Heart left ventricle (tissue), 16 donors: Measurements from ENCODE around the gene SCN8A. TPM values are rescaled to one million over a fixed set of nuclear protein-coding genes. Genes with fewer than 3 reads are reported as not detected.
"Not testable (repeated sequence)": the region's sequence is repeated elsewhere in the genome, so short reads cannot be mapped to it uniquely, and the experiment has no call there.

Experiments used
- ATAC-seq, 4 donors: fragments of 200-7000 bp; cut with Tn5 transposase; one replicate each; pipeline ENCODE4 v1.9.1; 2020 to 2022; ENCODE audit warnings: moderate library complexity in 4 of 4, mild to moderate bottlenecking in 3 of 4, moderate number of reproducible peaks in 1 of 4
- DNase-seq, 5 donors: peaks; one replicate each; pipeline ENCODE4 v3.0.0-alpha.2; 2020
- H3K27ac ChIP-seq, 12 donors: fragments of 200-600 bp; sonication (generic) in 4 of 12; one replicate each; pipeline versions ENCODE4 v1.5.0 to v1.8.0; 2016 to 2022; ENCODE audit warnings: mild to moderate bottlenecking in 2 of 12
- H3K27me3 ChIP-seq, 9 donors: fragments of 200-600 bp; sonication (generic) in 2 of 9; one replicate each; pipeline versions ENCODE4 v1.5.1 to v1.8.0; 2016 to 2022; ENCODE audit warnings: mild to moderate bottlenecking in 3 of 9
- H3K36me3 ChIP-seq, 9 donors: fragments of 200-600 bp; sonication (generic) in 2 of 9; one replicate each; pipeline versions ENCODE4 v1.5.0 to v1.8.0; 2018 to 2022; ENCODE audit warnings: mild to moderate bottlenecking in 2 of 9
- H3K4me1 ChIP-seq, 12 donors: fragments of 200-600 bp; sonication (generic) in 4 of 12; one replicate each; pipeline versions ENCODE4 v1.5.0 to v1.8.0; 2016 to 2022; ENCODE audit warnings: mild to moderate bottlenecking in 3 of 12
- H3K4me3 ChIP-seq, 12 donors: fragments of 200-600 bp; sonication (generic) in 4 of 12; one replicate each; pipeline versions ENCODE4 v1.5.0 to v1.8.0; 2017 to 2022; ENCODE audit warnings: mild to moderate bottlenecking in 9 of 12, moderate library complexity in 4 of 12
- H3K9me3 ChIP-seq, 12 donors: fragments of 200-600 bp; sonication (generic) in 4 of 12; one replicate each; pipeline versions ENCODE4 v1.5.0 to v1.8.0; 2016 to 2022; ENCODE audit warnings: mild to moderate bottlenecking in 1 of 12
- POLR2A ChIP-seq, 2 donors: fragments of 450-650 bp; IDR thresholded peaks; one replicate each; pipeline ENCODE4 v1.6.1; 2017; ENCODE audit warnings: antibody characterized with exemption in 2 of 2, mild to moderate bottlenecking in 2 of 2, moderate library complexity in 2 of 2
- WGBS, 4 donors: extraction: QIAGEN DNeasy Blood & Tissue Kit in 2 of 4; methylation state at CpG; one replicate each; pipeline versions ENCODE4 v1.1.5 to v1.1.7; 2013 to 2018; 5-methylcytosine and 5-hydroxymethylcytosine counted together
- intact Hi-C, 10 donors: fragments of 100-400 bp; cut with DNase I; formaldehyde crosslinking; loops; one replicate each; pipeline versions ENCODE4 v1.11.1 to v1.14.2; 2022
- polyA plus RNA-seq, 2 donors: library from polyadenylated mRNA; stranded (reverse); fragments of 200-250 nt; gene quantifications; one replicate each; pipeline ENCODE4 v1.2.3, GENCODE V29; 2013
- total RNA-seq, 9 donors: library from RNA; depleted of rRNA in 2 of 9; stranded (reverse); fragments of >200 nt in 2 of 9; fragmentation: NEBNext Ultra II Directional in 3 of 9; extraction: Animal tissue kit (Norgen Biotek cat#: 25700) in 3 of 9; gene quantifications; one replicate each; pipeline versions ENCODE4 v1.1.0 to v1.2.4, GENCODE V29; 2016 to 2023
- TF ChIP-seq, protein P1 (sequence below), 12 donors: fragments of 200-600 bp; sonication (generic) in 4 of 12; IDR thresholded peaks; one replicate each; pipeline versions ENCODE4 v1.5.0 to v1.8.0; 2018 to 2022; ENCODE audit warnings: antibody characterized with exemption in 12 of 12, mild to moderate bottlenecking in 5 of 12
- donor health status: ischemic (EF 13 %, LVEDD 7.1; RV severe dilation, severe dysfunction).
- donor health status: healthy with polysubstance abuse.
- donor health status: DM: no; HTN: yes; CAD: no.
- donor health status: DM: no; HTN: no; CAD: no.
- donor health status: ischemic (EF 25% LVEDD 6.9; RV normal size, moderate dysfunction).
- donor health status: ischemic (EF 25% LVEDD 5.7; RV mildly dilated, moderate dysfunction).
- donor health status: healthy.
- donor health status: DM: yes; HTN: yes; CAD: no.
- donor health status: ischemic (EF 35%, LVEDD 5.7; RV mildly dilated, moderate dysfunction).
- donor health status: nonischemic (EF 11% LVEDD 7.7; RV severe dilation, severe dysfunction).
- donor health status: DM: yes; HTN: yes; CAD: no.
- donor health status: PGD.
- donor health status: ischemic (EF 29% LVEDD 5.4; RV normal size, mild dysfunction).
- donor health status: nonischemic (EF 23%, LVEDD 6.1; RV moderate dilation, normal function).

SCN8A gene
- total and polyA plus RNA-seq, 11 donors = 0.17 to 0.97 (median 0.32) TPM

GRCh38 chr12:51549637-51550036 is 41.4 kb upstream of the SCN8A start:
- WGBS, 4 donors = 85 to 88% (median 87%) methylated on average over 8 of the region's 8 CpGs
- intact Hi-C loops = no loop called here
- peaks cover 0 to 8% (median 0%) of the 10 kb centered on the region in 12 donors for H3K9me3 ChIP-seq
- no peaks in the 10 kb centered on the region for H3K4me1 ChIP-seq
- no peak for ATAC-seq
- H3K27me3 ChIP-seq = peaks cover 0 to 19% (median 4%) of the 10 kb centered on the region in 9 donors
- no peak overlapping the region for H3K27ac ChIP-seq
- TF ChIP-seq, protein P1, sequence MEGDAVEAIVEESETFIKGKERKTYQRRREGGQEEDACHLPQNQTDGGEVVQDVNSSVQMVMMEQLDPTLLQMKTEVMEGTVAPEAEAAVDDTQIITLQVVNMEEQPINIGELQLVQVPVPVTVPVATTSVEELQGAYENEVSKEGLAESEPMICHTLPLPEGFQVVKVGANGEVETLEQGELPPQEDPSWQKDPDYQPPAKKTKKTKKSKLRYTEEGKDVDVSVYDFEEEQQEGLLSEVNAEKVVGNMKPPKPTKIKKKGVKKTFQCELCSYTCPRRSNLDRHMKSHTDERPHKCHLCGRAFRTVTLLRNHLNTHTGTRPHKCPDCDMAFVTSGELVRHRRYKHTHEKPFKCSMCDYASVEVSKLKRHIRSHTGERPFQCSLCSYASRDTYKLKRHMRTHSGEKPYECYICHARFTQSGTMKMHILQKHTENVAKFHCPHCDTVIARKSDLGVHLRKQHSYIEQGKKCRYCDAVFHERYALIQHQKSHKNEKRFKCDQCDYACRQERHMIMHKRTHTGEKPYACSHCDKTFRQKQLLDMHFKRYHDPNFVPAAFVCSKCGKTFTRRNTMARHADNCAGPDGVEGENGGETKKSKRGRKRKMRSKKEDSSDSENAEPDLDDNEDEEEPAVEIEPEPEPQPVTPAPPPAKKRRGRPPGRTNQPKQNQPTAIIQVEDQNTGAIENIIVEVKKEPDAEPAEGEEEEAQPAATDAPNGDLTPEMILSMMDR (IDR thresholded peaks at IDR 0.05) = no peak
- TF ChIP-seq POLR2A (IDR thresholded peaks at IDR 0.05) = no peak
- DNase-seq = no peak
- H3K36me3 ChIP-seq = no peaks in the 10 kb centered on the region
- no peak overlapping the region for H3K4me3 ChIP-seq

GRCh38 chr12:51568271-51569032 is 22.6 kb upstream of the SCN8A start:
- peaks cover 0 to 13% (median 0%) of the 10 kb centered on the region in 9 donors for H3K27me3 ChIP-seq
- DNase-seq, ATAC-seq, H3K27ac ChIP-seq, H3K9me3 ChIP-seq, intact Hi-C loops, H3K4me3 ChIP-seq, H3K4me1 ChIP-seq, H3K36me3 ChIP-seq: not testable (repeated sequence)
- 70 to 90% (median 86%) methylated on average over 7 to 27 of the region's 28 CpGs for WGBS, 4 donors

GRCh38 chr12:51579321-51579850 is 11.6 kb upstream of the SCN8A start:
- intact Hi-C loops = no loop called here
- Histone ChIP-seq H3K4me3 (no peak overlapping the region), H3K36me3 (no peaks in the 10 kb centered on the region), H3K4me1 (no peaks in the 10 kb centered on the region), H3K27ac (no peak overlapping the region), H3K27me3 (peaks cover 0 to 22% (median 3%) of the 10 kb centered on the region in 9 donors), H3K9me3 (peaks cover 0 to 9% (median 0%) of the 10 kb centered on the region in 12 donors)
- WGBS, 4 donors = 84 to 87% (median 85%) methylated on average over 6 of the region's 6 CpGs
- TF ChIP-seq, protein P1 (IDR thresholded peaks at IDR 0.05) = no peak
- no peak for TF ChIP-seq POLR2A (IDR thresholded peaks at IDR 0.05)
- ATAC-seq (no peak), DNase-seq (no peak)

DNA sequence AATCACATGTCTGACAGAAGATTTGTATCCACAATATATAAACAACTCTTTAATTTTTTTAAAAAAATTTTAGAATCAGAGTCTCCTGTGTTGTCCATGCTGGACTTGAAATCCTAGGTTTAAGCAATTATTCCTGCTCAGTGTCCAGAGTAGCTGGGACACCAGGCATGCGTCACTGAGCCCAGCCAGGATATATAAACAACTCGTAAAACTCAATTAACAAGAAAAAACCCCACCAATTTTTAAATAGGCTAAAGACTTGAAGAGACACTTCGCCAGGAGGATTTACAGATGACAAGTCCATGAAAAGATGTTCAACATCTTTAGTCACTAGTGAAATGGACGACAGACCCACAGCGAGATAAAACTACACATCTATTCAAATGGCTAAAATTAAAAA is 2.0 kb upstream of the SCN8A start:
- H3K27ac ChIP-seq = no peak overlapping the region
- no peaks in the 10 kb centered on the region for H3K36me3 ChIP-seq
- no peak for DNase-seq
- H3K9me3 ChIP-seq = no peaks in the 10 kb centered on the region
- WGBS, 4 donors = 80 to 87% (median 85%) methylated on average over 5 of the region's 5 CpGs
- peaks cover 0 to 16% (median 4%) of the 10 kb centered on the region in 12 donors for H3K4me1 ChIP-seq
- ATAC-seq = no peak
- TF ChIP-seq, protein P1 (IDR thresholded peaks at IDR 0.05) = no peak
- no peak for TF ChIP-seq POLR2A (IDR thresholded peaks at IDR 0.05)
- intact Hi-C loops = no loop called here
- no peak overlapping the region for H3K4me3 ChIP-seq
- peaks cover 0 to 54% (median 8%) of the 10 kb centered on the region in 9 donors for H3K27me3 ChIP-seq
